GM15510 (cell line): ENCODE data around the gene RYR3.

Experiments
- POLR2A ChIP-seq: IDR thresholded peaks from 3 replicates; pipeline ENCODE4 v1.6.1; 2011; ENCODE audit warnings: borderline replicate concordance; ENCODE audit not compliant: insufficient read length; ENCODE audit errors: extremely low read depth

The RYR3 gene

GRCh38 chr15:33476076-33476475, 165.3 kb downstream of the RYR3 start:
- TF ChIP-seq POLR2A = no peak

GRCh38 chr15:33476908-33477307, 166.1 kb downstream of the RYR3 start:
- TF ChIP-seq POLR2A = no peak

GRCh38 chr15:33489335-33489734, 178.6 kb downstream of the RYR3 start:
- no peak for TF ChIP-seq POLR2A

- no peak for TF ChIP-seq POLR2A
Measured at GRCh38 chr15:33490703-33491102, 179.9 kb downstream of the RYR3 start.

DNA sequence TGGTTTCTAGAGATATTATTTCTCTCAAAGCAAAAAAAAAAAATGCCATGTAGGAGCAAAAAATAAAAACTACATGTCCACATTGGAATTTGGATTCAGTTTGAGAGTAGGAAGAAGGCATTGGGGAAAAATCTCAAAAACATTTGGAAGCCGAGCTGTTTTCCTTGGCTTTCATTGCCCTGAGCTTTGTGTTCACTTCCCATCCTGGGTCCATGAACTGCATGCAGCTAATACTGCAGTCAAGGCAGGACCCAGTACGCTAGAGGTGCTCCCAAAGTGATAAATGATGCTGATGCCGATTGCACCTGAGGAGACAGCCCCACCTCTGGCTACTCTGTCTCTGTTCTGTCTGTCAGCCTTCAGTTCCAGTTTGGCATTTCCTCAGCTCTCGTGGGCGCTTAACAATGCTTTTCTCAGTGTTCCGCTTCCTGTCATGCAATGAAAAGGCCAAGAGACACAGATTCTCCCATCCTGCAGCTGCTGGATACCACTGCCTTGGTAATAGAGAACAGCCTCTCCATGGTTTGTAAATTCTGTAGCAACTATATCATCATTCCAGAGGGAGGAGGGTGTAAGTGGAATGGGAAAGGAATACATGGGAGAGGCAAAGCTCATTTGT, 181.8 kb downstream of the RYR3 start:
- TF ChIP-seq POLR2A = no peak

DNA sequence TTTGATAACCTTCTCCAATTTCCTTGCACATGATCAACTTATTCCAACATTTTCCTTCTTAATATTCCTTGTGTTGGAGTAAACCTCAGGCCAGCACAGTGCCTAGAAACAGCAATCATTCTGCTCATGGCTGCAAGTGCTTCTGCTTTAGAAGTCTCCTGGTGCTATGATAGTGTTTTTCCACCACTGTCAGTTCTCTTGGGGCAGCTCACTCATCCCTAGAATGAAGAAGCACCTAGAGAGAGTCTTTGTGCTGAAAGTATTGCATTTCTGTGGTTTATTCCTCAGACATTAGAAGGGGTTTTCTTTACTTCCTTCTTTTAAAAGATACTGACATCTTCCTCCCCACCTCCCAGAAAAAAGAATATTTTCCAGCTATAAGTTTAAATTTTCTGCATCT, 183.5 kb downstream of the RYR3 start:
- TF ChIP-seq POLR2A = no peak

DNA sequence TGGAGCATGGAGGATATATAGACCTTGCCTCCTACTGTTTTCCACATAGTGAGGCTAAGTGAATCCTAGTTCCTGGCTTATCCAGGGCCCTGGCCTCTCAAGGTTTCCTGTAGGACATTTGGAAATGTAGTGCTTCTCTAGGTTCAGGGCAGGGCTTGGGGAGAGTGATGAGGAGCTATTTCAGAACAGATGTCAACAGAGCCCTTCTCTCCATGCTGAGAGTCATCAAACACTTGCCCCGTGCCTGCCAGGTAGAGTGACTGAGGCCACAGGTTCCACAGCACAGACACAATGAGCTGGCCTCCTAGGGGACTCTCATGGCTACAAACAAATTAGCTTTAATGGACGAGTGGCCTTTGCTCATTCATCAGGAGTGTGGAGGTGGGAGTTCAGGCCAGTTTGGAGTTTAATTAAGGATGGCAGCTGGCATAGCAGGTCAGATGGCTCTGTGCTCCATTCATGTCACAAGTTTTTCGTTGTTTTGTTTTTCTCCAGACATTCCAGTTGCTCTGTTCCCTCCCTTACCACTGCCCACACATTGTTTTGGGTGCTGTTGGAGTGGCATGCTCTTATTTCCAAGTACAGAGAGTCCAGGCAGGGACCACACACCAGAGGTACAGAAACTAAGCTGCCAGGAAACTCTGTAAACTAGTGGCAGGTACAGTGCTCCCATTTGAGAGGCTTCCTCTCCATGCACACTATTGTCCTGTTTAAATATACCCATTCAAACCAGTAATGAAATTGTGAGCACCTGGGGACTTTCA, 189.8 kb downstream of the RYR3 start:
- TF ChIP-seq POLR2A = no peak

DNA sequence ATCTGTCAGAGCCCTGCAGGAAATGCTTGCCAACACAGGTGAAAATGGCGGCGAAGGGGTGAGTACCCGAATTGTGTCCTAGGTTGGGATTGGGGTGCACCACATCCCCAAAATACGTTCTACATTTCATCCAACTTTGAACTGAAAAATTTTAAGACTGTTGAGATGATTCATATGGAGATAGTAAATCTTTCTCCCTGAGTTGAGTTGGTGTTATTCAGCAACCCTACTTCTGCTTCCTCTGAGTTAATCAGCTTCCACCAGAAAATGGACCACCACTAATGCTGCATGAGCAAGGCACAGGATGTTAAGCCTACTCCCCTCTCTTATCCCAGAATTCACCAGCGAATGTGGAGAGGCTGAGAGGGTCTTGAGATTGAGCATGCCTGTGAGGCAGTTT, 192.9 kb downstream of the RYR3 start:
- no peak for TF ChIP-seq POLR2A

DNA sequence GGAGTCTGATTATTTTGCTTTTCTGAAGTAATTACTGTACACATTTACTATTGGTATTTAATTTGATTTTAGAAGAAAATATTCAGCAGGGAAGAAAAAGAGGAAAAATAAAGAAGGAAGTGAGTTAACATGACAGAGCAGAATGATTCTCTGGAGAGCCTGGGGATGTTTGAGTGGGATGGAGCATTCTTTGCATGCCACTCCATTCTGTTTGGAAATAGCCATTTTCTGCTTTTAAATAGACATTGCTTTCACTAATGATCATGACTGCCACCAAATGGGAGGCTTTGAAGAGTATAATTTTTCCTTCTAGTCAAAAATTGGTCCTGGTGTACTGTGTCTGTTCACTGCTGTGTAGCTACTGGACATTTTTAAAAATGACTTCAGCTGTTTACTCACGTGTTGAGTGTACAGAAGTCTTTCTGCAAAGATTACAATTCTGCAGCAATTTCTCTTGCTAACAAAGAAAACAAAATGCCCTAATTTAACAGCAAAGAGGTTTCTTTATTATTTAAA, 196.1 kb downstream of the RYR3 start:
- TF ChIP-seq POLR2A = no peak

GRCh38 chr15:33508703-33509102, 197.9 kb downstream of the RYR3 start:
- TF ChIP-seq POLR2A = no peak

- no peak for TF ChIP-seq POLR2A
Measured at GRCh38 chr15:33515121-33515520, 204.4 kb downstream of the RYR3 start.

DNA sequence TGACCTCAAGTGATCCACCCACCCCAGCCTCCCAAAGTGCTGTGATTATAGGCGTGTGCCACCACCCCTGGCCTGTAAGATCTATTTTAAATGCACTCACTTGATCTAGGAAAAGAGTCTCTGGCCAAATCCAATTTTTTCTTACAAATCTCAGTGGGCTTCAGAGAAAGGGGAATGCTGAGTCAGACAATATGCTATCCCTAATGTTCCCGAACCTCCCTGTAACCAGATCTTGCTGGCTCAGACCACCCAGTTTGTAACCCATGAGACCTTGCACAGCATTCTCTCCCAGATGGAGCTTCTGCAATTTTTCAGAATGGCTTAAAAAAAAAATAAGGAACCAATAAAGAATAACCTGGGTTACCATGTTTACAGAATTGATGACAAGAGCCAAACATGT, 205.8 kb downstream of the RYR3 start:
- no peak for TF ChIP-seq POLR2A

GRCh38 chr15:33517944-33518343, 207.2 kb downstream of the RYR3 start:
- no peak for TF ChIP-seq POLR2A

GRCh38 chr15:33518421-33518820, 207.7 kb downstream of the RYR3 start:
- TF ChIP-seq POLR2A = no peak

- TF ChIP-seq POLR2A = no peak
Measured at GRCh38 chr15:33524274-33524673, 213.5 kb downstream of the RYR3 start.

DNA sequence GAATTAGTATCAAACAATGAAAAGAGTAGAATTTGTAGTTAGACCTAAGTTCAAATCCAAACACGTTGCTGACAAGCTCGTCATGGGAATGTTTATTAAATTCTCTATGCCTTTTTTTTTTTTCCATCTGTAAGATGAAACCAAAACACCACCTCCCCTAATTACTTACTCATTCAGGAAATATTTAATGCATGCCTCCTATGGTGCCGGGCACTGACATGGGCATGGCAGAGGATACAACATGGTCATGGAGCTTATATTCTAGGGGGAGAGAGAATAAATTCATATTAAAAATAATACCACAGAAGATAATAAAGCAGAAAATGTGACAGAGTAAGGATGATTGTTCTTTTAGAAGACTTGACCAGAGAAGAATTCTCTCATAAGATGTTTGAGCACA, 215.8 kb downstream of the RYR3 start:
- no peak for TF ChIP-seq POLR2A
